CD4-positive, CD25-positive, alpha-beta regulatory T cell (primary cell): Measurements from ENCODE around the gene SHOC2. TPM values are rescaled to one million over a fixed set of nuclear protein-coding genes. Genes with fewer than 3 reads are reported as not detected.

Source experiments
- ATAC-seq, 2 donors: fragments of 150-1000 bp; cut with Tn5 transposase; one replicate each; pipeline ENCODE4 v1.10.0; 2021; ENCODE audit warnings: low read depth in 2 of 2, moderate number of reproducible peaks in 2 of 2, moderate library complexity in 1 of 2
- DNase-seq, 3 donors: peaks; one replicate each; pipeline versions ENCODE4 v3.0.0 to v3.0.0-alpha.2; 2012 to 2022; ENCODE audit warnings: mixed read lengths in 1 of 3
- H3K27ac ChIP-seq: one replicate; pipeline ENCODE4 v1.7.0; 2013; ENCODE audit warnings: mild to moderate bottlenecking, low read length; ENCODE audit not compliant: insufficient read depth, poor library complexity, severe bottlenecking
- H3K27me3 ChIP-seq: one replicate; pipeline ENCODE4 v1.7.0; 2013; ENCODE audit warnings: low read length; ENCODE audit not compliant: control insufficient read depth, insufficient read depth
- H3K36me3 ChIP-seq: one replicate; pipeline ENCODE4 v1.7.0; 2013; ENCODE audit warnings: mild to moderate bottlenecking, low read length, moderate library complexity; ENCODE audit not compliant: control insufficient read depth, insufficient read depth
- H3K4me1 ChIP-seq: 2 replicates; pipeline ENCODE4 v1.7.0; 2013; ENCODE audit warnings: mild to moderate bottlenecking, low read length; ENCODE audit not compliant: insufficient read depth, control insufficient read depth, poor library complexity, severe bottlenecking
- H3K4me3 ChIP-seq: one replicate; pipeline ENCODE4 v1.7.0; 2013; ENCODE audit warnings: low read depth, mild to moderate bottlenecking, low read length, moderate library complexity
- H3K9me3 ChIP-seq, 2 experiments: 1 replicate in 1 of 2; 2 replicates in 1 of 2; pipeline ENCODE4 v1.7.0; 2013; ENCODE audit warnings: low read length in 2 of 2, mild to moderate bottlenecking in 1 of 2, moderate library complexity in 1 of 2; ENCODE audit not compliant: control insufficient read depth in 2 of 2
- H3K27ac Mint-ChIP-seq, 3 donors: one replicate each; pipeline ENCODE4 v1.8.0; 2020 to 2022; ENCODE audit warnings: mild to moderate bottlenecking in 3 of 3, mixed read lengths in 3 of 3, moderate library complexity in 2 of 3
- H3K27me3 Mint-ChIP-seq: one replicate; pipeline ENCODE4 v1.8.0; 2022; ENCODE audit warnings: mild to moderate bottlenecking, mixed read lengths
- H3K36me3 Mint-ChIP-seq: one replicate; pipeline ENCODE4 v1.8.0; 2020; ENCODE audit warnings: mixed read lengths
- H3K4me1 Mint-ChIP-seq, 4 donors: one replicate each; pipeline ENCODE4 v1.8.0; 2020 to 2022; ENCODE audit warnings: mixed read lengths in 4 of 4, mild to moderate bottlenecking in 1 of 4
- H3K4me3 Mint-ChIP-seq, 4 donors: one replicate each; pipeline ENCODE4 v1.8.0; 2020 to 2022; ENCODE audit warnings: mild to moderate bottlenecking in 4 of 4, mixed read lengths in 4 of 4, moderate library complexity in 3 of 4
- H3K9me3 Mint-ChIP-seq, 7 donors: one replicate each; pipeline ENCODE4 v1.8.0; 2020 to 2022; ENCODE audit warnings: mixed read lengths in 7 of 7, mild to moderate bottlenecking in 3 of 7, moderate library complexity in 2 of 7
- polyA plus RNA-seq, 4 donors: library from polyadenylated mRNA; unstranded; fragments of 300-500 nt; fragmentation: Illumina TruSeq; gene quantifications; one replicate each; pipeline ENCODE4 v1.2.3, GENCODE V29; 2021
- total RNA-seq: library from RNA; stranded (reverse); gene quantifications from one replicate; pipeline ENCODE4 v1.2.3, GENCODE V29; 2022

Gene SHOC2
- total and polyA plus RNA-seq, 5 donors from 2014 or later: 62.1 to 91.3 (median 64.6) TPM

DNA sequence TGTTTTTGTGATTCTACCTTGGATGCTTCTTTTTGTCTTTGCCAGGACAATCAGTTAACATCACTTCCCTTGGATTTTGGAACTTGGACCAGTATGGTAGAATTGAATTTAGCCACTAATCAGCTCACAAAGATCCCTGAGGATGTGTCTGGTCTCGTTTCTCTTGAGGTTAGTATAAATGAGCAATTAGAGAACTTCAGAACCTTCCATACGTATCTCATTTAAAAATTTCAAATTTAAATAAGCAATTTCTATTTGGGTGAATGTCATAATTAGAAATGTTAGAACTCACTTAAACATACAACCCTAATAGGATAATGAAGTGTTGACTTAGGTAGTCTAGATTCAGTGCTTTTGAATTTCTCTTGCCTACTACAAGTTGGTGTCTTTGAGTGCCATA is 88.1 kb downstream of the SHOC2 start:
- H3K27me3 ChIP-seq: no peaks in the 10 kb centered on the region
- Mint-ChIP-seq H3K36me3 (peaks cover 21% of the 10 kb centered on the region), H3K4me1 (peaks cover 0 to 6% (median 3%) of the 10 kb centered on the region in 4 donors), H3K9me3 (no peaks in the 10 kb centered on the region), H3K27me3 (no peaks in the 10 kb centered on the region), H3K4me3 (no peak overlapping the region), H3K27ac (no peak overlapping the region)
- H3K4me3 ChIP-seq: no peak overlapping the region
- DNase-seq (no peak), ATAC-seq (no peak)
- H3K9me3 ChIP-seq: no peaks in the 10 kb centered on the region
- peaks cover 75% of the 10 kb centered on the region for H3K36me3 ChIP-seq
- H3K4me1 ChIP-seq: no peaks in the 10 kb centered on the region
- no peak overlapping the region for H3K27ac ChIP-seq

- peaks cover 43% of the 10 kb centered on the region for H3K36me3 ChIP-seq
- no peak overlapping the region for H3K27ac Mint-ChIP-seq
- DNase-seq: no peak
- no peaks in the 10 kb centered on the region for H3K27me3 Mint-ChIP-seq
- ATAC-seq: no peak
- peaks cover 49% of the 10 kb centered on the region for H3K36me3 Mint-ChIP-seq
- no peak overlapping the region for H3K4me3 ChIP-seq
- no peaks in the 10 kb centered on the region for H3K9me3 ChIP-seq
- H3K27me3 ChIP-seq: no peaks in the 10 kb centered on the region
- H3K9me3 Mint-ChIP-seq: no peaks in the 10 kb centered on the region
- no peak overlapping the region for H3K4me3 Mint-ChIP-seq
- peaks cover 4 to 13% (median 8%) of the 10 kb centered on the region in 4 donors for H3K4me1 Mint-ChIP-seq
- H3K27ac ChIP-seq: no peak overlapping the region
- H3K4me1 ChIP-seq: no peaks in the 10 kb centered on the region
These were observed 95.8 kb downstream of the SHOC2 start for GRCh38 chr10:111015181-111015580.

- Mint-ChIP-seq H3K4me3 (no peak overlapping the region), H3K9me3 (peaks cover 0 to 4% (median 0%) of the 10 kb centered on the region in 7 donors), H3K27ac (no peak overlapping the region), H3K36me3 (peaks cover 55% of the 10 kb centered on the region), H3K27me3 (no peaks in the 10 kb centered on the region), H3K4me1 (peaks cover 4 to 13% (median 8%) of the 10 kb centered on the region in 4 donors)
- Histone ChIP-seq H3K4me1 (no peaks in the 10 kb centered on the region), H3K4me3 (no peak overlapping the region), H3K36me3 (peaks cover 29% of the 10 kb centered on the region), H3K27me3 (no peaks in the 10 kb centered on the region), H3K9me3 (no peaks in the 10 kb centered on the region), H3K27ac (no peak overlapping the region)
- no peak for DNase-seq
- no peak for ATAC-seq
These were observed 97.7 kb downstream of the SHOC2 start for GRCh38 chr10:111017098-111017497.

GRCh38 chr10:111018021-111018420 is 98.6 kb downstream of the SHOC2 start:
- Histone ChIP-seq H3K9me3 (no peaks in the 10 kb centered on the region), H3K36me3 (peaks cover 30% of the 10 kb centered on the region), H3K27me3 (no peaks in the 10 kb centered on the region), H3K4me3 (no peak overlapping the region), H3K27ac (no peak overlapping the region), H3K4me1 (no peaks in the 10 kb centered on the region)
- Mint-ChIP-seq H3K4me3 (no peak overlapping the region), H3K36me3 (peaks cover 55% of the 10 kb centered on the region), H3K9me3 (peaks cover 0 to 8% (median 6%) of the 10 kb centered on the region in 7 donors), H3K27ac (peak overlapping the region in 1 of 3 donors; percentile 12), H3K27me3 (no peaks in the 10 kb centered on the region), H3K4me1 (peaks cover 4 to 13% (median 8%) of the 10 kb centered on the region in 4 donors)
- no peak for DNase-seq
- ATAC-seq: no peak

DNA sequence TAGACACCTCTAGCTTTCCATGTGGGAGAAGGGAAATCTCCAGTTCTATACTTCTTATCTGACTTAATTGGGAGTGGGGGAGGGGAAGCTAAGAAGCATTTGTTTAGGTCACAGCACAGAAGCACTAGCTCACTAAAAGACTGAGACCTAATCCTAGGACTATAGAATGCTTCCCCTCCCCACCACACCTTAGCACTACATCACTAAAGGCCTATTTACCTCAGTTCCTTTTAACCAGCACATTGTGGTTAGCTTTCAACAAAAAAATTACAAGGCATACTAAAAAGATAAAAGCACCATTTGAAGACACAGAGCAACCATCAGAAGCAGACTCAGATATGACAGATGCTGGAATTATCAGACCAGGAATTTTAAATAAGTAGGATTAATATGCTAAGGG is 103.7 kb downstream of the SHOC2 start:
- Mint-ChIP-seq H3K4me3 (no peak overlapping the region), H3K27ac (no peak overlapping the region), H3K9me3 (peaks cover 0 to 39% (median 14%) of the 10 kb centered on the region in 7 donors), H3K36me3 (peaks cover 46% of the 10 kb centered on the region), H3K27me3 (no peaks in the 10 kb centered on the region), H3K4me1 (peaks cover 2 to 7% (median 5%) of the 10 kb centered on the region in 4 donors)
- DNase-seq (no peak), ATAC-seq (no peak)
- H3K27me3 ChIP-seq: no peaks in the 10 kb centered on the region
- no peak overlapping the region for H3K4me3 ChIP-seq
- peaks cover 21% of the 10 kb centered on the region for H3K36me3 ChIP-seq
- H3K9me3 ChIP-seq: peaks cover 0 to 7% of the 10 kb centered on the region in 2 experiments
- no peaks in the 10 kb centered on the region for H3K4me1 ChIP-seq
- no peak overlapping the region for H3K27ac ChIP-seq

DNA sequence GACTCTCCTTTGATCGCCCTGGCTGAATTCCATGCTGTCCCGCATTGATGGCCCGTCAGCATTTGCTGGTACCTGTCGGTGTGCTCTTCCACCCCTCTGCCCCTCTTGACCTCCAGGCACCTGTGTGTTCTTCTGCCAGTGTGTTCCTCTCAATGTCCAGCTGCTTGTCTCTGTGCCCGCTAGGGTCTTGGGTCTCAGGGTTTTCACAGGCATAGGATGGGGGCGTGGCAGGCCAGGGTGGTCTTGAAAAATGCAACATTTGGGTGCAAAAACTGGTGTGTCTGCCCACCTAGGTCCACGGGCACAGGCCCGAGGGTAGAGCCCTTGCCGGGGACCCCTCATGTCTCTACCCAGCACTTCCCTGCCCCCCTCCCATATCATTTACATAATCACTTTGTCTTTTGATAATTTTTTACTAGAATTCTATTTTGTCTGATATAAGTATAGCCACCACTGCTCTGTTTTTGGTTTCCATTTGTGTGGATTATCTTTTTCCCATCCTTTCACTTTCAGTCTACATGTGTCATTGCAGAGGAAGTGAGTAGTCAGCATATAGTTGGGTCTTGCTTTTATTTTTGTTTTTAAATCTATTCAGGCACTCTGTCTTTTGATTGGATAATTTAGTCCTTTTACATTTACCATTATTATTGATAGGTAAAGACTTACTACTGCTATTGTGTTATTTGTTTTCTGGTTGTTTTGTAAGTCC is 110.8 kb downstream of the SHOC2 start:
- peaks cover 0 to 31% (median 12%) of the 10 kb centered on the region in 7 donors for H3K9me3 Mint-ChIP-seq
- H3K36me3 ChIP-seq: no peaks in the 10 kb centered on the region
- peak in 1 of 3 donors; percentile 27 for DNase-seq
- H3K4me3 Mint-ChIP-seq: no peak overlapping the region
- H3K36me3 Mint-ChIP-seq: peaks cover 15% of the 10 kb centered on the region
- H3K4me1 Mint-ChIP-seq: peaks cover 0 to 6% (median 2%) of the 10 kb centered on the region in 4 donors
- H3K27me3 ChIP-seq: no peaks in the 10 kb centered on the region
- H3K27ac Mint-ChIP-seq: no peak overlapping the region
- H3K4me1 ChIP-seq: no peaks in the 10 kb centered on the region
- peaks cover 6% of the 10 kb centered on the region in 2 experiments for H3K9me3 ChIP-seq
- H3K27ac ChIP-seq: no peak overlapping the region
- ATAC-seq: no peak
- no peaks in the 10 kb centered on the region for H3K27me3 Mint-ChIP-seq
- no peak overlapping the region for H3K4me3 ChIP-seq

DNA sequence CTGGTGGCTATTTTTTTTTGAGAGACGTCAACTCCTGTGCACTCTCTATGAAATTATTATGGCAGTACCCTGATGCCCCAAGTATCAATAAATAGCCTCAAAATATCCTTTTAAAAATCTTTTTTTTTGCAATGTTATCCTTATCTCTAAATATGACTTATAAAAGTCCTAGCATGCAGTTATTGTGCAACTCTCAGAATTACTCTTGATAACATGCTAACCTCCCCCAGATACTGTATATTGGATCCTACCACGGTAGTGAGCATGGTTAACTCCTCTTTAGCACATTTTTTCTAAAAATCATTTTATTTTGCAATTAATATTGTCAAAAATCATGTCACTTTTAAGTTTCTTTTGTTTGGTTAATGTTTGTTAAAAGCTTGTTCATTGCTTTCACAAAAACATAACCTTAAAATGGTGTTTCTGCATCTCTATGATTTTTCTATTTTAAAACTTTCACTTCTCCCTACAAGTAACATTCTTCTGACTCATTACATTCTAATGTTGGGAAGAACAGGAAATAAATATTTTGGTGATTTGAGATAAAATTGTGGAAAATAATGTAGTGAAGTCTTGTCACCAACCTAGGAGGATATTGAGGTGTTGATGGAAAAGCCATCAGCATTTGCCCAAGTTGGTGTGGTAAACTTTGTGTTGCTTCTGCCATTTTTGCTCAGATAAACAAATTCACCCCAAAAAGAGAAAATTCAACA is 115.3 kb downstream of the SHOC2 start:
- no peak overlapping the region for H3K4me3 Mint-ChIP-seq
- ATAC-seq: no peak
- Histone ChIP-seq H3K27ac (no peak overlapping the region), H3K4me3 (no peak overlapping the region), H3K27me3 (no peaks in the 10 kb centered on the region), H3K9me3 (peaks cover 13 to 14% of the 10 kb centered on the region in 2 experiments), H3K4me1 (no peaks in the 10 kb centered on the region), H3K36me3 (no peaks in the 10 kb centered on the region)
- no peak overlapping the region for H3K27ac Mint-ChIP-seq
- peaks cover 15% of the 10 kb centered on the region for H3K36me3 Mint-ChIP-seq
- H3K4me1 Mint-ChIP-seq: peaks cover 0 to 6% (median 2%) of the 10 kb centered on the region in 4 donors
- peaks cover 3 to 32% (median 6%) of the 10 kb centered on the region in 7 donors for H3K9me3 Mint-ChIP-seq
- no peak for DNase-seq
- H3K27me3 Mint-ChIP-seq: no peaks in the 10 kb centered on the region
